ENCODE measurements around the gene SULT1A2.
"Not testable (repeated sequence)": the region's sequence is repeated elsewhere in the genome, so short reads cannot be mapped to it uniquely, and the experiment has no call there.

GRCh38 chr16:28608496-28608808, 11.6 kb upstream of the SULT1A2 start:
- not testable (repeated sequence) for TF ChIP-seq CTCF, POLR2A, EP300, POLR2AphosphoS5 (IDR thresholded peaks at IDR 0.05)
